K562 (cell line): Measurements from ENCODE around the gene ATRNL1.

Source experiments
- BRCA1 ChIP-seq, 2 experiments: fragments of 450-650 bp in 1 of 2; sonication (generic) in 1 of 2; formaldehyde crosslinking in 1 of 2; IDR thresholded peaks; 2 replicates each; pipeline versions ENCODE4 v1.5.0 to v1.6.1; 2017 to 2020; ENCODE audit warnings: mild to moderate bottlenecking in 1 of 2, missing genetic modification reagents in 1 of 2
- ELF1 ChIP-seq: fragments of 200-800 bp; sonication (Bioruptor generic); IDR thresholded peaks from 2 replicates; pipeline ENCODE4 v1.6.1; 2016; ENCODE audit warnings: missing genetic modification characterization, missing compliant biosample characterization
- HDGF ChIP-seq: fragments of 450-650 bp; IDR thresholded peaks from 2 replicates; pipeline ENCODE4 v1.6.1; 2016
- SIX5 ChIP-seq, 2 experiments: IDR thresholded peaks; 2 replicates each; pipeline ENCODE4 v1.6.1; 2011; ENCODE audit warnings: low read length in 2 of 2, borderline replicate concordance in 1 of 2, low read depth in 1 of 2, mild to moderate bottlenecking in 1 of 2, moderate library complexity in 1 of 2; ENCODE audit not compliant: insufficient read depth in 1 of 2
- USF2 ChIP-seq: sonication (generic); formaldehyde crosslinking; IDR thresholded peaks from 2 replicates; pipeline ENCODE4 v1.5.0; 2020; ENCODE audit warnings: missing genetic modification reagents
- ZBTB40 ChIP-seq, 2 experiments: fragments of 450-650 bp in 1 of 2; sonication (generic) in 1 of 2; formaldehyde crosslinking in 1 of 2; IDR thresholded peaks; 2 replicates each; pipeline versions ENCODE4 v1.7.1 to v1.9.0; 2016 to 2022; ENCODE audit warnings: inconsistent platforms in 1 of 2, mild to moderate bottlenecking in 1 of 2, missing genetic modification reagents in 1 of 2

- no peak for TF ChIP-seq ELF1
- no peak for TF ChIP-seq USF2 (CRISPR knock-in tag)
- no peak for TF ChIP-seq BRCA1 (IDR thresholded peaks at IDR 0.05)
- no peak for TF ChIP-seq BRCA1 (CRISPR knock-in tag; IDR thresholded peaks at IDR 0.05)
- TF ChIP-seq SIX5 (IDR thresholded peaks at IDR 0.05; ENCODE audit: borderline replicate concordance in 1 of 2, insufficient read depth in 1 of 2, low read depth in 1 of 2, low read length in 2 of 2): no peak
- no peak for TF ChIP-seq ZBTB40 (IDR thresholded peaks at IDR 0.05)
- TF ChIP-seq ZBTB40 (CRISPR knock-in tag; IDR thresholded peaks at IDR 0.05): no peak
- TF ChIP-seq HDGF: no peak
Observed at GRCh38 chr10:115937768-115938056, 844.5 kb downstream of the ATRNL1 start.
